ENCODE results near the gene FPGS. TPM values are rescaled to one million over a fixed set of nuclear protein-coding genes. Genes with fewer than 3 reads are reported as not detected.
A peak's percentile ranks its signal among the peaks of the same experiment; 100 is the strongest.
"Not testable (repeated sequence)": the region's sequence is repeated elsewhere in the genome, so short reads cannot be mapped to it uniquely, and the experiment has no call there.

FPGS gene
- total RNA-seq, 2 experiments from 2014 or later, result 132 to 147 TPM

GRCh38 chr9:127779136-127779981, 23.3 kb upstream of the FPGS start:
- H3K4me1 ChIP-seq (ENCODE audit: insufficient read depth, low read length, poor library complexity, severe bottlenecking), result peaks cover 72% of the 10 kb centered on the region
- H3K36me3 ChIP-seq (ENCODE audit: insufficient read depth, low read length), result peaks cover 12% of the 10 kb centered on the region; the same call in 1 of the 2 replicates
- H3K4me3 ChIP-seq (ENCODE audit: low read depth, low read length, poor library complexity, severe bottlenecking), result peak overlapping the region; percentile 88
- H2AFZ ChIP-seq (ENCODE audit: low read length), result no peak overlapping the region
- no peaks in the 10 kb centered on the region for H3K9me3 ChIP-seq (ENCODE audit: low read length)
- H4K20me1 ChIP-seq (ENCODE audit: insufficient read depth, low read length), result no peaks in the 10 kb centered on the region
- intact Hi-C loops (cut with micrococcal nuclease; ENCODE audit: unreplicated experiment), result loop anchor here (5.0 kb wide), 2 partner anchors 203 to 288 kb away; partner anchors contain the start of genes EEIG1, NAIF1 and SLC25A25
- H3K4me2 ChIP-seq (ENCODE audit: low read length), result peak overlapping the region; percentile 93
- peak overlapping the region; percentile 95 for H3K27ac ChIP-seq (ENCODE audit: low read depth, low read length, poor library complexity, severe bottlenecking)
- no TSS peak for BruUV-seq (replicated peaks)
- no peak for TF ChIP-seq EZH2phosphoT487 (IDR thresholded peaks at IDR 0.05; ENCODE audit: borderline replicate concordance, low read depth, low read length)
- TF ChIP-seq, protein P1, sequence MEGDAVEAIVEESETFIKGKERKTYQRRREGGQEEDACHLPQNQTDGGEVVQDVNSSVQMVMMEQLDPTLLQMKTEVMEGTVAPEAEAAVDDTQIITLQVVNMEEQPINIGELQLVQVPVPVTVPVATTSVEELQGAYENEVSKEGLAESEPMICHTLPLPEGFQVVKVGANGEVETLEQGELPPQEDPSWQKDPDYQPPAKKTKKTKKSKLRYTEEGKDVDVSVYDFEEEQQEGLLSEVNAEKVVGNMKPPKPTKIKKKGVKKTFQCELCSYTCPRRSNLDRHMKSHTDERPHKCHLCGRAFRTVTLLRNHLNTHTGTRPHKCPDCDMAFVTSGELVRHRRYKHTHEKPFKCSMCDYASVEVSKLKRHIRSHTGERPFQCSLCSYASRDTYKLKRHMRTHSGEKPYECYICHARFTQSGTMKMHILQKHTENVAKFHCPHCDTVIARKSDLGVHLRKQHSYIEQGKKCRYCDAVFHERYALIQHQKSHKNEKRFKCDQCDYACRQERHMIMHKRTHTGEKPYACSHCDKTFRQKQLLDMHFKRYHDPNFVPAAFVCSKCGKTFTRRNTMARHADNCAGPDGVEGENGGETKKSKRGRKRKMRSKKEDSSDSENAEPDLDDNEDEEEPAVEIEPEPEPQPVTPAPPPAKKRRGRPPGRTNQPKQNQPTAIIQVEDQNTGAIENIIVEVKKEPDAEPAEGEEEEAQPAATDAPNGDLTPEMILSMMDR (conservative IDR thresholded peaks at IDR 0.05; ENCODE audit: low read length), result no peak
- ChIA-PET POLR2A (interaction anchor here (0.7 to 2.6 kb wide), 7 partner anchors 8 to 204 kb away, joined by 3 to 8 read pairs (median 4); no protein-coding TSS in a partner anchor), CTCF (ENCODE audit: unreplicated experiment) (interaction anchor here (0.6 kb wide), 1 partner anchor 190 kb away, joined by 4 read pairs; no protein-coding TSS in a partner anchor)
- peaks cover 46% of the 10 kb centered on the region for H3K79me2 ChIP-seq (ENCODE audit: insufficient read depth, low read depth, low read length)
- H3K9me2 ChIP-seq (ENCODE audit: insufficient read depth, low read length), result no peaks in the 10 kb centered on the region
- peak; percentile 94 for DNase-seq (ENCODE audit: low spot score)

DNA sequence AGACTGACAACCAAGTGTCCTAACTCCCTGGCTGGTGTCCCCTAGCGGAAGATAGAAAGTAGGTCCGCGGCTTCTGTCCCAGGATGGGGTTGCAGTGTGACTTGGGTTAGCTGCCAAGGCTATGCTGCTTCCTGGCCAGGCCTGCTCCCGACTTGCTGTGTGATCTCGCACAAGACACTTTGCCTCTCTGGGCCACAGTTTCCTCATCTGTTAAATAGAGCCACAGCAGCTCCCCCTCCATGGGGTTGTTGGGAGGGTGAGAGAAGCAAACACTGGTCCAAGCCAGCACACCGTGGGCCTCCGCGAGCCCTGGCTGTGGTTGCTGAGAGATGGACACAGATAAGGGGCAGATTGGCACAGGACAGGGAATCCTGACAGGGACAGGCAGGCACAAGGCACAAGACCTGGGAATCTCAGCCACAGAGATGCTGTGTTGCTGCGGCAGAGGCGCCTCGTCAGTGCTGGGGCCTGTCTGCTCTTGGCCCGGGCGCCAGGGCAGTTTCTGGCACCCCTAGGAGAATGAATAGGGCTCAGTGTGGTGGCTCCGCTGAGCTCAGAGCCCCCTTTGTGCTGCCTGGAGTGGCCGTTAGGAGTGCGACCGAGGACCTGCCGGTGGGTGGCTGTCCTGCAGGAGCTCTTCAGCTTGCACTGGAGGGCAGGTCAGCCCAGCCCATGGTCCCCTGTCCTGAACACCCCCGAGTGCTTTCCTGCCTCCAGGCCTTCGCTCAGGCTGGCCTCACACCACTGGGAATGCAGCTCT, 22.4 kb upstream of the FPGS start:
- CTCF ChIA-PET (ENCODE audit: unreplicated experiment), result no interaction called here
- no TSS peak for BruUV-seq (replicated peaks)
- Histone ChIP-seq H3K27ac (ENCODE audit: low read depth, low read length, poor library complexity, severe bottlenecking) (peak overlapping the region; percentile 95), H3K9me3 (ENCODE audit: low read length) (no peaks in the 10 kb centered on the region), H3K4me1 (ENCODE audit: insufficient read depth, low read length, poor library complexity, severe bottlenecking) (peaks cover 68% of the 10 kb centered on the region), H3K9me2 (ENCODE audit: insufficient read depth, low read length) (no peaks in the 10 kb centered on the region), H3K79me2 (ENCODE audit: insufficient read depth, low read depth, low read length) (peaks cover 40% of the 10 kb centered on the region), H3K4me3 (ENCODE audit: low read depth, low read length, poor library complexity, severe bottlenecking) (peak overlapping the region; percentile 88), H4K20me1 (ENCODE audit: insufficient read depth, low read length) (no peaks in the 10 kb centered on the region), H3K4me2 (ENCODE audit: low read length) (peak overlapping the region; percentile 93), H2AFZ (ENCODE audit: low read length) (no peak overlapping the region), H3K36me3 (ENCODE audit: insufficient read depth, low read length) (peaks cover 9% of the 10 kb centered on the region; the same call in 1 of the 2 replicates)
- intact Hi-C loops (cut with micrococcal nuclease; ENCODE audit: unreplicated experiment), result no loop called here
- POLR2A ChIA-PET, result interaction anchor here (0.8 to 2.6 kb wide), 3 partner anchors 9 to 135 kb away, joined by 3 to 8 read pairs (median 4); no protein-coding TSS in a partner anchor
- DNase-seq (ENCODE audit: low spot score), result peak; percentile 43
- no peak for TF ChIP-seq EZH2phosphoT487 (IDR thresholded peaks at IDR 0.05; ENCODE audit: borderline replicate concordance, low read depth, low read length)
- TF ChIP-seq, protein P1 (conservative IDR thresholded peaks at IDR 0.05; ENCODE audit: low read length), result peak; percentile 41; the same call in 1 of the 2 replicates

GRCh38 chr9:127780909-127781308, 21.8 kb upstream of the FPGS start:
- H3K79me2 ChIP-seq (ENCODE audit: insufficient read depth, low read depth, low read length), result peaks cover 34% of the 10 kb centered on the region
- H3K36me3 ChIP-seq (ENCODE audit: insufficient read depth, low read length); CTCF ChIA-PET (ENCODE audit: unreplicated experiment); BruUV-seq (replicated peaks); H3K4me2 ChIP-seq (ENCODE audit: low read length); H4K20me1 ChIP-seq (ENCODE audit: insufficient read depth, low read length); H3K4me3 ChIP-seq (ENCODE audit: low read depth, low read length, poor library complexity, severe bottlenecking); DNase-seq (ENCODE audit: low spot score); H3K9me2 ChIP-seq (ENCODE audit: insufficient read depth, low read length); H2AFZ ChIP-seq (ENCODE audit: low read length); H3K9me3 ChIP-seq (ENCODE audit: low read length); intact Hi-C loops (cut with micrococcal nuclease; ENCODE audit: unreplicated experiment): not testable (repeated sequence)
- POLR2A ChIA-PET, result interaction anchor here (0.7 to 0.8 kb wide), 2 partner anchors 10 to 65 kb away, joined by 3 read pairs; partner anchors contain the start of gene PTRH1
- H3K27ac ChIP-seq (ENCODE audit: low read depth, low read length, poor library complexity, severe bottlenecking), result peak overlapping the region; percentile 95
- peaks cover 62% of the 10 kb centered on the region for H3K4me1 ChIP-seq (ENCODE audit: insufficient read depth, low read length, poor library complexity, severe bottlenecking)

Measured in OCI-LY7 (cell line).